IMR-90 (cell line): ENCODE results near the gene UBXN2A. TPM values are rescaled to one million over a fixed set of nuclear protein-coding genes. Genes with fewer than 3 reads are reported as not detected.

Source experiments
- ATAC-seq: fragments of 200-7000 bp; cut with Tn5 transposase; 2 replicates; pipeline ENCODE4 v1.9.1; 2020; ENCODE audit warnings: low read depth, mild to moderate bottlenecking, moderate library complexity
- BruUV-seq: library from RNA; stranded (reverse); fragments of 400-500 nt; replicated peaks from 2 replicates; lab custom pipeline; 2021; lab: Mats Ljungman, UMichigan
- CTCF ChIA-PET: fragments of 300-600 bp; formaldehyde crosslinking; extraction: SDS; loops from one replicate; lab custom pipeline; 2021; ENCODE audit warnings: antibody characterized with exemption; lab: Yijun Ruan, JAX
- POLR2A ChIA-PET: fragments of 300-600 bp; sonication (Branson Sonifier 250); formaldehyde crosslinking; loops from one replicate; lab custom pipeline; 2022; ENCODE audit warnings: antibody characterized with exemption; ENCODE audit not compliant: unreplicated experiment; lab: Charles Lee
- DNase-seq: peaks from one replicate; pipeline ENCODE4 v3.0.0; 2013
- H2AFZ ChIP-seq: replicated peaks from 2 replicates; pipeline ENCODE3; 2013; ENCODE audit warnings: low read length, mild to moderate bottlenecking; ENCODE audit not compliant: poor library complexity
- H2AK5ac ChIP-seq: 2 replicates; pipeline ENCODE4 v1.6.1; 2013; ENCODE audit warnings: low read depth, low read length, inconsistent platforms
- H2AK9ac ChIP-seq: replicated peaks from 2 replicates; pipeline ENCODE3; 2013; ENCODE audit warnings: mild to moderate bottlenecking, low read depth, low read length, moderate library complexity; ENCODE audit not compliant: poor library complexity
- H2BK120ac ChIP-seq: 2 replicates; pipeline ENCODE4 v1.6.1; 2013; ENCODE audit warnings: low read depth, low read length, inconsistent platforms
- H2BK15ac ChIP-seq: 3 replicates; pipeline ENCODE4 v1.6.1; 2013; ENCODE audit warnings: low read depth, low read length, inconsistent platforms
- H2BK20ac ChIP-seq: 2 replicates; pipeline ENCODE4 v1.6.1; 2013; ENCODE audit warnings: low read depth, mild to moderate bottlenecking, inconsistent platforms, low read length, moderate library complexity
- H2BK5ac ChIP-seq: 2 replicates; pipeline ENCODE4 v1.6.1; 2013; ENCODE audit warnings: mild to moderate bottlenecking, low read depth, low read length, inconsistent platforms; ENCODE audit not compliant: poor library complexity, severe bottlenecking
- H3K14ac ChIP-seq: replicated peaks from 2 replicates; pipeline ENCODE4 v1.6.1; 2013; ENCODE audit warnings: low read depth, low read length, inconsistent platforms
- H3K18ac ChIP-seq: 2 replicates; pipeline ENCODE4 v1.6.1; 2013; ENCODE audit warnings: low read depth, low read length, control low read depth
- H3K23ac ChIP-seq: 2 replicates; pipeline ENCODE4 v1.6.1; 2013; ENCODE audit warnings: low read depth, low read length, inconsistent platforms
- H3K27ac ChIP-seq: 2 replicates; pipeline ENCODE4 v1.5.1; 2013; ENCODE audit warnings: mild to moderate bottlenecking, control low read depth, low read length; ENCODE audit not compliant: insufficient read depth
- H3K27me3 ChIP-seq: 2 replicates; pipeline ENCODE4 v1.6.1; 2013; ENCODE audit warnings: low read length; ENCODE audit not compliant: control insufficient read depth, insufficient read depth
- H3K36me3 ChIP-seq: 2 replicates; pipeline ENCODE4 v1.6.1; 2013; ENCODE audit warnings: low read length, mixed read lengths; ENCODE audit not compliant: control insufficient read depth, insufficient read depth
- H3K4ac ChIP-seq: 2 replicates; pipeline ENCODE4 v1.6.1; 2013; ENCODE audit warnings: low read depth, low read length, inconsistent platforms
- H3K4me1 ChIP-seq: 2 replicates; pipeline ENCODE4 v1.6.1; 2013; ENCODE audit warnings: low read length, mixed read lengths; ENCODE audit not compliant: control insufficient read depth, insufficient read depth
- H3K4me2 ChIP-seq: 2 replicates; pipeline ENCODE4 v1.6.1; 2013; ENCODE audit warnings: low read depth, mild to moderate bottlenecking, control low read depth, low read length, moderate library complexity
- H3K4me3 ChIP-seq: 2 replicates; pipeline ENCODE4 v1.5.1; 2013; ENCODE audit warnings: low read depth, mild to moderate bottlenecking, control low read depth, low read length, moderate library complexity; ENCODE audit not compliant: insufficient read depth
- H3K56ac ChIP-seq: 2 replicates; pipeline ENCODE4 v1.6.1; 2013; ENCODE audit warnings: low read length, inconsistent platforms; ENCODE audit not compliant: insufficient read depth; ENCODE audit errors: extremely low read depth
- H3K79me1 ChIP-seq, 2 experiments: 2 replicates each; pipeline ENCODE4 v1.6.1; 2013; ENCODE audit warnings: low read length in 2 of 2, inconsistent platforms in 1 of 2, low read depth in 1 of 2
- H3K9ac ChIP-seq: 2 replicates; pipeline ENCODE4 v1.6.1; 2013; ENCODE audit warnings: low read depth, low read length, control low read depth
- H3K9me1 ChIP-seq: 2 replicates; pipeline ENCODE4 v1.6.1; 2013; ENCODE audit warnings: low read length, inconsistent platforms; ENCODE audit not compliant: insufficient read depth
- H3K9me3 ChIP-seq: 2 replicates; pipeline ENCODE4 v1.6.1; 2013; ENCODE audit warnings: low read length; ENCODE audit not compliant: control insufficient read depth, insufficient read depth
- H4K20me1 ChIP-seq: 2 replicates; pipeline ENCODE4 v1.6.1; 2013; ENCODE audit warnings: low read length, inconsistent platforms; ENCODE audit not compliant: insufficient read depth
- H4K5ac ChIP-seq: 2 replicates; pipeline ENCODE4 v1.6.1; 2013; ENCODE audit warnings: mild to moderate bottlenecking, low read depth, low read length, control low read depth
- H4K8ac ChIP-seq, 2 experiments: 2 replicates each; pipeline ENCODE4 v1.6.1; 2013; ENCODE audit warnings: low read depth in 2 of 2, low read length in 2 of 2, control low read depth in 1 of 2, inconsistent platforms in 1 of 2
- H4K91ac ChIP-seq: 2 replicates; pipeline ENCODE4 v1.6.1; 2013; ENCODE audit warnings: low read depth, low read length, inconsistent platforms; ENCODE audit not compliant: insufficient read depth
- BHLHE40 ChIP-seq: fragments of 150-350 bp; IDR thresholded peaks from 2 replicates; pipeline ENCODE4 v1.6.1; 2016; ENCODE audit warnings: mild to moderate bottlenecking, low read depth, low read length
- CEBPB ChIP-seq: IDR thresholded peaks from 2 replicates; pipeline ENCODE4 v1.6.1; 2012; ENCODE audit warnings: low read depth, low read length, improper control_type of control experiment
- CHD1 ChIP-seq: IDR thresholded peaks from 2 replicates; pipeline ENCODE4 v1.6.1; 2012; ENCODE audit warnings: low read depth, low read length, improper control_type of control experiment
- FOS ChIP-seq: fragments of 150-350 bp; IDR thresholded peaks from 2 replicates; pipeline ENCODE4 v1.6.1; 2016; ENCODE audit warnings: low read depth, low read length
- MXI1 ChIP-seq: IDR thresholded peaks from 2 replicates; pipeline ENCODE4 v1.6.1; 2012; ENCODE audit warnings: low read depth, mild to moderate bottlenecking, low read length, moderate library complexity, borderline replicate concordance
- NFE2L2 ChIP-seq: fragments of 150-350 bp; IDR thresholded peaks from 2 replicates; pipeline ENCODE4 v1.6.1; 2016; ENCODE audit warnings: low read depth, mild to moderate bottlenecking, low read length
- POLR2A ChIP-seq: IDR thresholded peaks from 2 replicates; pipeline ENCODE4 v1.6.1; 2012; ENCODE audit warnings: mild to moderate bottlenecking, low read depth, low read length
- RCOR1 ChIP-seq: IDR thresholded peaks from 2 replicates; pipeline ENCODE4 v1.6.1; 2012; ENCODE audit warnings: mild to moderate bottlenecking, low read length, improper control_type of control experiment; ENCODE audit not compliant: insufficient replicate concordance
- SMC3 ChIP-seq: fragments of 150-350 bp; IDR thresholded peaks from 2 replicates; pipeline ENCODE4 v1.6.1; 2016; ENCODE audit warnings: low read depth, mild to moderate bottlenecking, antibody characterized with exemption, low read length, moderate library complexity
- WGBS, 2 experiments: methylation state at CpG; one replicate each; pipeline versions ENCODE4 v1.1.5 to v1.1.7; 2013; ENCODE audit warnings: missing lambda C conversion rate in 2 of 2; ENCODE audit not compliant: insufficient read length in 1 of 2; ENCODE audit errors: extremely low coverage in 2 of 2; 5-methylcytosine and 5-hydroxymethylcytosine counted together
- dilution Hi-C: fragments of 300-500 bp; cut with HindIII; formaldehyde crosslinking; loops from one replicate; pipeline ENCODE4 v1.14.3; 2018; ENCODE audit warnings: low sequenced_read_pairs; ENCODE audit not compliant: unreplicated experiment
- in situ Hi-C: fragments of 300-500 bp; cut with MboI; formaldehyde crosslinking; loops from 3 replicates; pipeline ENCODE4 v1.14.3; 2019; ENCODE audit warnings: low sequenced_read_pairs, inconsistent platforms, mixed read lengths
- intact Hi-C: fragments of 100-400 bp; cut with micrococcal nuclease; formaldehyde crosslinking; loops from 2 replicates; pipeline ENCODE4 v1.10.0; 2022
- polyA plus RNA-seq, 3 experiments: library from polyadenylated mRNA; depleted of rRNA; stranded (reverse); fragments of >200 nt; gene quantifications; 2 replicates each; pipeline ENCODE4 v1.2.3, GENCODE V29; 2012; ENCODE audit warnings: low replicate concordance in 1 of 3
- total RNA-seq: library from RNA; depleted of rRNA; stranded (reverse); fragments of >200 nt; gene quantifications from 2 replicates; pipeline ENCODE4 v1.2.3, GENCODE V29; 2012
- TF ChIP-seq, protein P1 (sequence below): fragments of 150-350 bp; IDR thresholded peaks from 2 replicates; pipeline ENCODE4 v1.6.1; 2017; ENCODE audit warnings: mild to moderate bottlenecking, antibody characterized with exemption, low read length, low read depth
- TF ChIP-seq, protein P2 (sequence below): fragments of 150-350 bp; IDR thresholded peaks from 2 replicates; pipeline ENCODE4 v1.6.1; 2016; ENCODE audit warnings: low read depth, mild to moderate bottlenecking, low read length, moderate library complexity, borderline replicate concordance

The UBXN2A gene
- total and polyA plus RNA-seq, 2 of the 4 experiments (the other 2 are of a cell fraction) = 4.6 to 7.7 TPM

DNA sequence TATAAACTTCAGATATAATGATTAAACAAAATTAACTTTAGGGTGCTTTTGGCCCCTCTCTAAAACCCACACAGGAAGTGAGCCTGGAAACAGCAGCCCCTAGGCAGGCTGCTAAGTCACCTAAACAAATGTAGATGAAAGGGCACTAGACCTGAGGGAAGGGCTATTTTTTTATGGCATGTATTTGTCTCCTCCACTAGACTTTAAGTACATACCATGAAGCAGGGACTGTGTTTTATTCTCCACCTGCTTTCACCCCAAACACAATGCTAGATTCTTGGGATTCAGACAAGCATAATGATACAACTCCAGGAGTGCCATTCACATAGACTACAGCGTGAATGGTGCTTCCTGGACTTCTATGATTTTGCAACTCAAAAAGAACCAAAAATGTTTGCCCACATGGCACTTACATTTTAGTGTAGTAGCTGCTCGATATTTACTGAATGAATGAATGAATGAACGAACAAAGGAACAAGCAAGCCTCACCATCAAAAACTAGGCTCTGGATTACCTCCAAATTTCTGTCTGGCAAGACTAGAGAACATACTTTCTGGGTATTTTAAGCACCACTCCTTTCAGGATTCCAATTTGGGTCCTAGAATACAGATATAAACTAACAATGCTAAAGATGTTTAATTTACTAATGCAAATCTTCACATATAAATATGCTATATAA, 23.4 kb upstream of the UBXN2A start:
- no CpG with 5 or more reads among the region's 3 CpGs for WGBS, 2 experiments
- H2AK9ac ChIP-seq = no peak overlapping the region
- no peak overlapping the region for H2AK5ac ChIP-seq
- CTCF ChIA-PET = interaction anchor here (0.6 kb wide), 1 partner anchor 423 kb away, joined by 5 read pairs; no protein-coding TSS in a partner anchor
- peak overlapping the region; percentile 33; the same call in 1 of the 2 replicates for H3K23ac ChIP-seq
- H3K9me3 ChIP-seq = no peaks in the 10 kb centered on the region
- H4K91ac ChIP-seq = no peak overlapping the region
- no peak overlapping the region for H3K27ac ChIP-seq
- H2BK20ac ChIP-seq = no peak overlapping the region
- H3K36me3 ChIP-seq = no peaks in the 10 kb centered on the region; the same call in 1 of the 2 replicates
- no peak overlapping the region for H3K56ac ChIP-seq
- H3K9me1 ChIP-seq = peaks cover 3% of the 10 kb centered on the region
- BruUV-seq = no TSS peak
- in situ Hi-C loops (no loop called here), intact Hi-C loops (no loop called here), dilution Hi-C loops (no loop called here)
- H2BK5ac ChIP-seq = no peak overlapping the region
- H3K4ac ChIP-seq = no peak overlapping the region
- no peak overlapping the region for H3K14ac ChIP-seq
- POLR2A ChIA-PET = no interaction called here
- no peak overlapping the region for H3K4me2 ChIP-seq
- H3K9ac ChIP-seq = no peak overlapping the region
- no peak for DNase-seq
- no peaks in the 10 kb centered on the region for H3K4me1 ChIP-seq
- no peak overlapping the region for H3K4me3 ChIP-seq
- H3K18ac ChIP-seq = no peak overlapping the region
- peaks cover 28 to 57% of the 10 kb centered on the region in 2 experiments for H3K79me1 ChIP-seq
- H2AFZ ChIP-seq = no peak overlapping the region
- no peak overlapping the region for H2BK120ac ChIP-seq
- TF ChIP-seq, protein P1, sequence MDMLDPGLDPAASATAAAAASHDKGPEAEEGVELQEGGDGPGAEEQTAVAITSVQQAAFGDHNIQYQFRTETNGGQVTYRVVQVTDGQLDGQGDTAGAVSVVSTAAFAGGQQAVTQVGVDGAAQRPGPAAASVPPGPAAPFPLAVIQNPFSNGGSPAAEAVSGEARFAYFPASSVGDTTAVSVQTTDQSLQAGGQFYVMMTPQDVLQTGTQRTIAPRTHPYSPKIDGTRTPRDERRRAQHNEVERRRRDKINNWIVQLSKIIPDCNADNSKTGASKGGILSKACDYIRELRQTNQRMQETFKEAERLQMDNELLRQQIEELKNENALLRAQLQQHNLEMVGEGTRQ = no peak
- TF ChIP-seq RCOR1 (no peak), NFE2L2 (no peak), MXI1 (no peak), SMC3 (no peak), BHLHE40 (no peak), FOS (no peak), CEBPB (no peak), POLR2A (no peak), CHD1 (no peak)
- TF ChIP-seq, protein P2, sequence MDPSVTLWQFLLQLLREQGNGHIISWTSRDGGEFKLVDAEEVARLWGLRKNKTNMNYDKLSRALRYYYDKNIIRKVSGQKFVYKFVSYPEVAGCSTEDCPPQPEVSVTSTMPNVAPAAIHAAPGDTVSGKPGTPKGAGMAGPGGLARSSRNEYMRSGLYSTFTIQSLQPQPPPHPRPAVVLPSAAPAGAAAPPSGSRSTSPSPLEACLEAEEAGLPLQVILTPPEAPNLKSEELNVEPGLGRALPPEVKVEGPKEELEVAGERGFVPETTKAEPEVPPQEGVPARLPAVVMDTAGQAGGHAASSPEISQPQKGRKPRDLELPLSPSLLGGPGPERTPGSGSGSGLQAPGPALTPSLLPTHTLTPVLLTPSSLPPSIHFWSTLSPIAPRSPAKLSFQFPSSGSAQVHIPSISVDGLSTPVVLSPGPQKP = no peak
- no peak for ATAC-seq
- no peak overlapping the region for H4K8ac ChIP-seq
- no peaks in the 10 kb centered on the region for H3K27me3 ChIP-seq
- no peak overlapping the region for H2BK15ac ChIP-seq
- no peak overlapping the region for H4K5ac ChIP-seq
- peaks cover 32% of the 10 kb centered on the region for H4K20me1 ChIP-seq
